Type B pancreatic cell (in vitro differentiated cells): Measurements from ENCODE around the gene PDGFB. TPM values are rescaled to one million over a fixed set of nuclear protein-coding genes. Genes with fewer than 3 reads are reported as not detected.

Source experiments
- DNase-seq: peaks from one replicate; pipeline ENCODE4 v3.0.0; 2021; ENCODE audit warnings: mixed read lengths; ENCODE audit not compliant: unreplicated experiment; ENCODE audit errors: extremely low spot score
- H3K27ac Mint-ChIP-seq: 2 replicates; pipeline ENCODE4 v1.8.0; 2021; ENCODE audit warnings: mild to moderate bottlenecking, mixed read lengths
- H3K27me3 Mint-ChIP-seq: 2 replicates; pipeline ENCODE4 v1.8.0; 2021; ENCODE audit warnings: mixed read lengths
- H3K36me3 Mint-ChIP-seq: 2 replicates; pipeline ENCODE4 v1.8.0; 2021; ENCODE audit warnings: mixed read lengths
- H3K4me1 Mint-ChIP-seq: one replicate; pipeline ENCODE4 v1.8.0; 2021; ENCODE audit warnings: mixed read lengths; ENCODE audit not compliant: unreplicated experiment
- H3K4me3 Mint-ChIP-seq: 2 replicates; pipeline ENCODE4 v1.8.0; 2021; ENCODE audit warnings: mild to moderate bottlenecking, mixed read lengths
- H3K9me3 Mint-ChIP-seq: 2 replicates; pipeline ENCODE4 v1.8.0; 2021; ENCODE audit warnings: mixed read lengths
- total RNA-seq: library from RNA; stranded (reverse); gene quantifications from 2 replicates; pipeline ENCODE4 v1.2.1, GENCODE V29; 2021; ENCODE audit warnings: low replicate concordance
- TF ChIP-seq, protein P1 (sequence below): fragments of 200-600 bp; sonication (generic); conservative IDR thresholded peaks from 2 replicates; pipeline ENCODE4 v1.5.0; 2021; ENCODE audit warnings: antibody characterized with exemption, mild to moderate bottlenecking

Gene PDGFB
- total RNA-seq, 1 donor from 2014 or later = 2.9 TPM

DNA sequence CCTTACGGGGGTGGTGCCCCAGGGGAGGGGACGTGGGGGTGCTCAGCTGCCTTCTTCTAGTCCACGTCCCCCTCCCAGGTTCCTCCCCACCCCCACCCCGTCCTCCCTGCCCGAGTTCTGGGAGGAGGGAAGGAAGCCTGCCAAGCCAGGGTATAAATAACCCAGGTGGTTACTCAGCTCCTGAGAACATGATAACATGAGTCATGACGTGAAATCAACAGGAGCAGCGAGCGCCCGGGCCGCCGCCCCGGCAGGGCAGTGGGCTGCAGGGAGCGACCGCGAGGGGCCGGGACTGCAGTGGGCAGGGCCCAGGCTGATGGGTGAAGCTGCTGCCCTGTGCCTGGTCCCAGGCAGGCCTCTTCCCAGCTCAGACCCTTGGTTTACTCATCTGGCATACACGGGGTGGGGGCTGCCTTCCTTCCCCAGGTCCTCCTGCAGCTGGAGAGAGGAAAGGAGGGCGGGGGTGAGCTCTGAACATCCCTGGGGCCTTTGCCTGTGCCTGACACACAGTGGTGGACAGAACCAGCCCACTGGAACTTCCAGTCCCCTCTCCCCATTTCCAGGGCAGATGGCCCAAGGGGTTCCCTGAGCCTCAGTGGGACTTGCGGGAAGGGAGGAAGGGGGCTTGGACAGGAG is 8.8 kb upstream of the PDGFB start:
- no peak overlapping the region for H3K27ac Mint-ChIP-seq
- TF ChIP-seq, protein P1, sequence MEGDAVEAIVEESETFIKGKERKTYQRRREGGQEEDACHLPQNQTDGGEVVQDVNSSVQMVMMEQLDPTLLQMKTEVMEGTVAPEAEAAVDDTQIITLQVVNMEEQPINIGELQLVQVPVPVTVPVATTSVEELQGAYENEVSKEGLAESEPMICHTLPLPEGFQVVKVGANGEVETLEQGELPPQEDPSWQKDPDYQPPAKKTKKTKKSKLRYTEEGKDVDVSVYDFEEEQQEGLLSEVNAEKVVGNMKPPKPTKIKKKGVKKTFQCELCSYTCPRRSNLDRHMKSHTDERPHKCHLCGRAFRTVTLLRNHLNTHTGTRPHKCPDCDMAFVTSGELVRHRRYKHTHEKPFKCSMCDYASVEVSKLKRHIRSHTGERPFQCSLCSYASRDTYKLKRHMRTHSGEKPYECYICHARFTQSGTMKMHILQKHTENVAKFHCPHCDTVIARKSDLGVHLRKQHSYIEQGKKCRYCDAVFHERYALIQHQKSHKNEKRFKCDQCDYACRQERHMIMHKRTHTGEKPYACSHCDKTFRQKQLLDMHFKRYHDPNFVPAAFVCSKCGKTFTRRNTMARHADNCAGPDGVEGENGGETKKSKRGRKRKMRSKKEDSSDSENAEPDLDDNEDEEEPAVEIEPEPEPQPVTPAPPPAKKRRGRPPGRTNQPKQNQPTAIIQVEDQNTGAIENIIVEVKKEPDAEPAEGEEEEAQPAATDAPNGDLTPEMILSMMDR = no peak
- H3K4me3 Mint-ChIP-seq = no peak overlapping the region
- no peak for DNase-seq
- H3K36me3 Mint-ChIP-seq = no peaks in the 10 kb centered on the region
- H3K27me3 Mint-ChIP-seq = peaks cover 3% of the 10 kb centered on the region
- H3K4me1 Mint-ChIP-seq = peaks cover 12% of the 10 kb centered on the region
- no peaks in the 10 kb centered on the region for H3K9me3 Mint-ChIP-seq

DNA sequence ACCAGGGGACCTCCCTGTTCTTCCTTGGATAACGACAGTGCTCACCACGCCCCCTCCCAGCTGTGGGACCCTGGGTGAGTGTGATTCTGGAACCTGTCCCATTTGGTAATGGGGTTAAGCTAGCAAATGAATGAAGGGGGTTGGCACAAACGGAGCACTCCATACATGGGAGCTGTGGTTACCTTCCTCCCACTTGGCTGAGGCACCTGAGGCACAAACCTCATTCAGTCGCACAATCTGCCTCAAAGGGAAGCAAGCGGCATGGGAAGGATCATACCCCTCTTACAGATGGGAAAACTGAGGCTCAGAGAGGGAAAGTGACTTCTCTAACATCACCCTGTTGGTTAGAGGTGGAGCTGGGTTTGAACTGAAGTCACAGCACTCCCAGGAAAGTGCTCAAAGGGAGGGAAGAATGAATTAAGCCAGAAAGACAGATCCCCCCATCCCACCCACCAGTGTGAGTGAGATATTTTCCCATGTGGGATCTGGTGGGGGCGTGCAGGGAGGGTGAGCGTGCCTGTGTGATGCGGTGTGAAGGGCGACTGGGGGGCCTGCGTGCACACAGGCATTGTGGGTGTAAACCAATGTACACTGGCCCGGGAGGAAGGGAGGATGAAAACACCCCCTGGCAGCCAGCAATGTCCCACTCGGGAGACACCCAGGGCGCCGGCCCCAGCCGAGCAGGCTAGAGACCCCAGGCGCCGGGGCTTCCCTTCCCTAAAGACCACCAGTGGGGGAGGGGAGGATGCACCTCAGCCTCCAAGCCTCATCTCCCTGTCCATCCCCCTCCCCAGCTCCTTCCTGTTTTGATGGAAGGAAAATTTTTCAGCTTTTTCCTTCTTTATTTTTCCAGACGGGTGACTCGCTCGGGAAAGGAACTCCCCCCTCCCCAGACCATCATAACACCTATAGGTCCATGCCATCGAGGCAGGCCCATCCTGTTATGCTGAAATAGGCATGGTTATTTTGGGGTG is 8.0 kb upstream of the PDGFB start:
- peaks cover 3% of the 10 kb centered on the region for H3K27me3 Mint-ChIP-seq
- H3K4me3 Mint-ChIP-seq = no peak overlapping the region
- no peaks in the 10 kb centered on the region for H3K9me3 Mint-ChIP-seq

GRCh38 chr22:39251762-39252460 is 7.1 kb upstream of the PDGFB start:
- TF ChIP-seq, protein P1 = no peak
- H3K27ac Mint-ChIP-seq = no peak overlapping the region
- no peaks in the 10 kb centered on the region for H3K36me3 Mint-ChIP-seq
- peaks cover 12% of the 10 kb centered on the region for H3K4me1 Mint-ChIP-seq
- H3K9me3 Mint-ChIP-seq = no peaks in the 10 kb centered on the region
- DNase-seq = no peak
- H3K4me3 Mint-ChIP-seq = no peak overlapping the region
- H3K27me3 Mint-ChIP-seq = peaks cover 6% of the 10 kb centered on the region

More for the DNA sequence above, 8.0 kb upstream of the PDGFB start:
- H3K4me1 Mint-ChIP-seq = peaks cover 12% of the 10 kb centered on the region
- no peak overlapping the region for H3K27ac Mint-ChIP-seq
- no peaks in the 10 kb centered on the region for H3K36me3 Mint-ChIP-seq
- DNase-seq = no peak
- TF ChIP-seq, protein P1 = no peak

GRCh38 chr22:39250838-39251237 is 6.1 kb upstream of the PDGFB start:
- Mint-ChIP-seq H3K27ac (no peak overlapping the region), H3K36me3 (no peaks in the 10 kb centered on the region), H3K4me3 (no peak overlapping the region), H3K4me1 (peaks cover 14% of the 10 kb centered on the region), H3K27me3 (peaks cover 17% of the 10 kb centered on the region), H3K9me3 (no peaks in the 10 kb centered on the region)
- TF ChIP-seq, protein P1 = no peak
- DNase-seq = no peak

DNA sequence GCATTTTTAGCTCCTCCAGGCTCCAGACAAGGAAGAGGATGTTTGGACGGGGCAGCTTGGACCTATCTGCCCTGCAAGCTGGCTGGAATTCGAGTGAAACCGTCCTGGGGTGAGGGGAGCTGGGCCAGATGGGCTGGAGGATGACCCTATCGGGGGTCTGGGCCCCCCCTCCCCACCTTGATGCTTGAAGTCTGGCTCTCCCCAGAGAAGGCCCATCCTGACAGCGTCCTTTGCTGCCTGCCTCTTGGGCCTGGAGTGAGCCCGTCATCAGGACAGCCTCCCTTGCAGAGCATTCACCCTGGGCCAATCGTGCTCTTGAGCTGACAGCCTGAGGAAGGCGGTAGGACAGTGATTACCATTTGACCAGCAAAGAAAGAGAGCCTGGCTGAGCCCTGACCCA is 5.3 kb upstream of the PDGFB start:
- peaks cover 11% of the 10 kb centered on the region for H3K4me1 Mint-ChIP-seq
- no peaks in the 10 kb centered on the region for H3K9me3 Mint-ChIP-seq
- H3K27ac Mint-ChIP-seq = no peak overlapping the region
- DNase-seq = no peak
- TF ChIP-seq, protein P1 = no peak
- no peaks in the 10 kb centered on the region for H3K36me3 Mint-ChIP-seq
- H3K27me3 Mint-ChIP-seq = peaks cover 24% of the 10 kb centered on the region
- no peak overlapping the region for H3K4me3 Mint-ChIP-seq
